ENCODE data around the gene PALLD.

Gene PALLD

DNA sequence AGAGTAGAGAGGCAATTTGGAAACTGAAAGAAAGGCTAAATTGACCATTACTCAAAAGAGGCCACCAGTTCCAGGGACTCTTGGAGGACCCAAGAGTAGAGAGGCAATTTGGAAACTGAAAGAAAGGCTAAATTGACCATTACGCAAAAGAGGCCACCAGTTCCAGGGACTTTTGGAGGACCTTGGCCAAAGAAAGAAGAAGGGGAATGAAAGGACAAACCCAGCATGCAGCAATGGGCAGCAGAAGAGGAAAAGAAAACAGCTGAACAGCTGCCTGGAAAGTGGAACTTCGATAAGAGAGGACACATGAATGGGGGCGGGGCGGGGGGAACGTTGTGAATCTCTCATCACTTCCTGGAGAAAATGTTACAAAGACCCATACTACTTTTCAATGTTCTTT, 80.8 kb downstream of the PALLD start:
- DNase-seq (ENCODE audit: low read depth), result no peak
- TF ChIP-seq, protein P1, sequence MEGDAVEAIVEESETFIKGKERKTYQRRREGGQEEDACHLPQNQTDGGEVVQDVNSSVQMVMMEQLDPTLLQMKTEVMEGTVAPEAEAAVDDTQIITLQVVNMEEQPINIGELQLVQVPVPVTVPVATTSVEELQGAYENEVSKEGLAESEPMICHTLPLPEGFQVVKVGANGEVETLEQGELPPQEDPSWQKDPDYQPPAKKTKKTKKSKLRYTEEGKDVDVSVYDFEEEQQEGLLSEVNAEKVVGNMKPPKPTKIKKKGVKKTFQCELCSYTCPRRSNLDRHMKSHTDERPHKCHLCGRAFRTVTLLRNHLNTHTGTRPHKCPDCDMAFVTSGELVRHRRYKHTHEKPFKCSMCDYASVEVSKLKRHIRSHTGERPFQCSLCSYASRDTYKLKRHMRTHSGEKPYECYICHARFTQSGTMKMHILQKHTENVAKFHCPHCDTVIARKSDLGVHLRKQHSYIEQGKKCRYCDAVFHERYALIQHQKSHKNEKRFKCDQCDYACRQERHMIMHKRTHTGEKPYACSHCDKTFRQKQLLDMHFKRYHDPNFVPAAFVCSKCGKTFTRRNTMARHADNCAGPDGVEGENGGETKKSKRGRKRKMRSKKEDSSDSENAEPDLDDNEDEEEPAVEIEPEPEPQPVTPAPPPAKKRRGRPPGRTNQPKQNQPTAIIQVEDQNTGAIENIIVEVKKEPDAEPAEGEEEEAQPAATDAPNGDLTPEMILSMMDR (conservative IDR thresholded peaks at IDR 0.05; ENCODE audit: low read depth, low read length), result no peak
- H3K4me3 ChIP-seq (ENCODE audit: low read length), result no peak overlapping the region

- no peak overlapping the region for H3K4me3 ChIP-seq (ENCODE audit: low read length)
- DNase-seq (ENCODE audit: low read depth), result no peak
- TF ChIP-seq, protein P1 (conservative IDR thresholded peaks at IDR 0.05; ENCODE audit: low read depth, low read length), result no peak
These were observed 83.4 kb downstream of the PALLD start for GRCh38 chr4:168580228-168580627.

- peak; percentile 40 for DNase-seq (ENCODE audit: low read depth)
- H3K4me3 ChIP-seq (ENCODE audit: low read length), result no peak overlapping the region
- TF ChIP-seq, protein P1 (conservative IDR thresholded peaks at IDR 0.05; ENCODE audit: low read depth, low read length), result no peak
These were observed 87.5 kb downstream of the PALLD start for GRCh38 chr4:168584321-168584771.

DNA sequence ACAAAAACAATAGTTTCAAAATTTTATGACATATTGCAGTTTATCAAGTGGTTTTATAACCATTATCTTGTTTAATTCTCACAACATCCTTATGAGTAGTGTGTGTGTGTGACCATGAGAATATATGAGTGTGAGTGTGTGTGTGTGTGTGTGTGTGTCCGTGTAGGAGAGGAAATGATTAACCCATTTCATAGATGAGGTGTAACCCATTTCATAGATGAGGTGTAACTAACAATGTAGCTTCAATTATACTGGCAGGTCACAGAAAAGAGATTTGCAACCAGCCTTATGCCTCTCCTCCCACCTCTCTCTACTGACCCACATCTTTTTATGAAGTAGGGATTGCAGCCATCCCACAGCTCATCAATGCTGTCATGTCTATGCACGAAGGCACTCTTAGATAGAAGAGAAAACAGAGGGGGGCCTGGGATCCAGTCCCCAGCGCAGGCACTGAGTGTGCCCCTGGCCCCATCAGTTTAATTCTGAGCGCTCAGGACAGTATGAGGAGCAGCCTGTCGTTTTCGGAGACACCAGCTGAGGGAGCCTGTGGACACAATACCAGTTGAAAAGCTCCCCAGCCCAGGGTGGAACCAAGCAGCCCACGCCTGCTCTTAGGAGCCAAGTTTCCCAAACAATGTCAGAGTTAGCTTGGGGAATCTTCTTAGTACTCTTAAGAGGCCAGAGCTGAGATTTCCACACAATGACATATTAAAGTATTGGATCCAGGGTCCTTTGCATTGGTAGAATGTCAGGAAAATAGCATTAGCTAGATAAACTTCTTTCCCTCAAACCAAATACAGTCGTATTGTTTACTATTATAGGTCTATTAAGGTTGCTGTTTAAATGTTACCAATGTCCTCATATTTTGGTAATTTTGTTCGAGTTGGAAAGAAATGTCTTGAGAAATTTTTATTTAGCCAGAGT, 88.6 kb downstream of the PALLD start:
- H3K4me3 ChIP-seq (ENCODE audit: low read length), result no peak overlapping the region
- TF ChIP-seq, protein P1 (conservative IDR thresholded peaks at IDR 0.05; ENCODE audit: low read depth, low read length), result peak; percentile 80
- no peak for DNase-seq (ENCODE audit: low read depth)

DNA sequence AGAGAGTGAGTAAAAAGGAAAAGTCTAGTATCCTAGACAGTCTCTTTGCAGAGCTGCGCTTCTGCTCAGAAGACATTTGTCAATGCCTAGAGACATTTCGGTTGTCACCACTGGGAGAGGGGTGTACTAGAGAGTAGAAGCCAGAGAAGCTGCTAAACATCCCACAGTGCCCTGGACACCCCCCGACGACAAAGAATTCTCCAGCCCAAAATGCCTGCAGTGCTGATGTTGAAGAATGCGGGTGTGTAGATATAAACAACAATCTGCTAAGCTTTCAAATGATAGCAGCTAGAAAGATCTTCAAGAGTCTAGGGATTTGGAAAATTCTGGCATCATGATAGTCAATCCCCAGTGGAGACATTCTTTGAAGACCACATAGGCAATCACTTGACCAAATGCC, 90.1 kb downstream of the PALLD start:
- TF ChIP-seq, protein P1 (conservative IDR thresholded peaks at IDR 0.05; ENCODE audit: low read depth, low read length), result no peak
- DNase-seq (ENCODE audit: low read depth), result no peak
- H3K4me3 ChIP-seq (ENCODE audit: low read length), result no peak overlapping the region

- no peak for DNase-seq (ENCODE audit: low read depth)
- H3K4me3 ChIP-seq (ENCODE audit: low read length), result no peak overlapping the region
These were observed 90.7 kb downstream of the PALLD start for GRCh38 chr4:168587411-168588125.

More at GRCh38 chr4:168587411-168588125, 90.7 kb downstream of the PALLD start:
- TF ChIP-seq, protein P1 (conservative IDR thresholded peaks at IDR 0.05; ENCODE audit: low read depth, low read length), result no peak

All from retinal pigment epithelial cell (primary cell).